Stimulated activated CD8-positive, alpha-beta memory T cell treated with anti-CD3 and anti-CD28 coated beads, Interleukin-7, amount 100 ng/mL, for 4 hours (primary cell): ENCODE results near the gene ZNF175.

Experiments used
- DNase-seq, 2 donors: peaks; one replicate each; pipeline ENCODE4 v3.0.0-alpha.2; 2020; ENCODE audit warnings: low read depth in 2 of 2

The ZNF175 gene

DNA sequence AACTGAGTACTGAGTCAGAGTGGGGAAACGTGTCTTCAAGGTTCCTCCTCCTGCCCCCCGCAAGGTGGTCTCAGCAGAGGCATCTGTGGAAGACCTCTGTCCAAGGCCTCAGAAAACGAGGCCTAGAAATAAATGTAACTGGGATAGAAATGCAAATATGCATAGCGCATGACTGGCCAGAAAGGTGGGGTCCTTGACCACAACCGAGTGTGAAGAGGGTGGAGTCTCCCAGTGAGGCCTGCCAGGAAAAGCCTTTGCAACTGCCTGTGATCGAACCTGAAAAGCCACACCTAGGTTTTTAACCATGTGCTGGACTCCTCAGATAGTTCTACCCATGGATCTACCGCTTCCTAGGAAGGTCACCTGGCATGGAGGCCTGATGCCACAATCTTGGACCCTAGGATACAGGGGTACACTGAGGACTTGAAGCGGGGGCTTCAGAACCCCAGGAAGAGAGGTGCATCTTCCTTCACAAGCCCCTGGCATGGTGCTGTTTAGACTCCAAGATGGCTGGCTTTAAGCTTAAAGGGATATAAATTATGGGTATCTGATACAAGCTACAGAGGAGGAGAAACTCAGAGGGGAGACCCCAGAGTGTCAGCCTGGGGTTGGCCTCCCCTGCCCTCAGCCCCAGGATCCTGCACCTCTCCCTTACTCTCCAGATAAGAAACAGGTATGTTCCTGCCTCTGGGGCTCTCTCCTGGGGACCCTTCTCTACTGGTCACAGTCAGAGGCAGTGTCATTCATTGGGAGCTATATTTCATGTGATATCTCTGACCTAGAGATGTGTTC, 21.4 kb upstream of the ZNF175 start:
- DNase-seq = no peak

- no peak for DNase-seq
Observed at GRCh38 chr19:51550848-51551672, 20.0 kb upstream of the ZNF175 start.

DNA sequence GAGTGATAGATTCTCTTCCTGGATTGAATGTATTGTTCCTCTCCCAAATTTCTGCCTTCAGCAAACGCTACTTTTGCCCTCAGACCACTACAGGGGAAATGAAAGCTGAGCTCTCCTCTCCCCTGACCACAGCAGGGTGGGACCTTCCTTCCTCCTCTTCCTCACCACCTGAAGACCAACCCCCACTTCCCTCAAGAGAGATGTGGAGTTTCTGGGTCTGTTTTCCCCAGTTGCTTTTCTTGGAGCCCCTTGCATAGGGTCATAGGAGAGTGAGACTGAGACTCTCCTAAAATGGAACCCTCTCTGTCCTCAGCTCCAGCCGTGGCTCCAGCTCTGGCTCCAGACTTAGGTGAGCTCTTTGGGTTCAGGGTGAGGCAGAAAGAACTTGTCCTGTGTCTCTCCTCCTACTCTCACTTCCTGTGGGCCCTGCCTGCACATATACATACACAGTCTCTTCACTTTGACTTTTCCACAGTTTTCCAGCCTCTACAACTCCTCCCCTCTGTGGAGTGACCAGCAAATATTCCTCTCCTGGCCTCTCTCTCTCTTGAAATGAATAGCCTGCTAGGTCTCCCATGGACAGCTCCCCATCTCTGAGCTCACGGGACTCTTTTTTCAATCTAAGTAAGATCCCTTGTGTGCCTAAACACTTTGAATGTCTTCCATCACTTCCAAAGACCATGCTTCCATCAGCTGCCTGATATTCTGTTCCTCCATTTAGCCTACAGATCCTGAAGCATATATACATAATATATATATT, 19.2 kb upstream of the ZNF175 start:
- DNase-seq = no peak

GRCh38 chr19:51552608-51552995, 18.5 kb upstream of the ZNF175 start:
- no peak for DNase-seq

- no peak for DNase-seq
Observed at GRCh38 chr19:51552996-51553725, 17.9 kb upstream of the ZNF175 start.

DNA sequence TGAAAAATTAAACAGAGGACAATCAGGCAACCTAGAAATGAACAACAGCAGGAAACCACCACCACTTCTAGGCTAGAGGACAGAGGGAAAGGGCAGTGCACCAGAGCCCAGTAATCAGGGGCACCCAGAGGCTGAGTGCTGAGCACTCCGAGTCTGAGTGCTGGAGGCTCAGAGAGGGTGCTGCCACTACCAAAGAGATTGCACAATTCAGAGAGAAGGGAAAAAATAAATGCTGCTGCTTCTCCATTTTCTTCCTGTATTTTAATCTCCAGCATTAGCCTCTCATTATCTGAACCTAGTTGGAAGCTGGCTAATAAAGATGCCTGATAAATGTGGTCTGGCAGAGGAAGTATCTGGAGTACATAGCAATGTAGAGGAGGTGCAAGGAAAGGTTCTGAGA, 11.8 kb upstream of the ZNF175 start:
- DNase-seq = no peak

DNA sequence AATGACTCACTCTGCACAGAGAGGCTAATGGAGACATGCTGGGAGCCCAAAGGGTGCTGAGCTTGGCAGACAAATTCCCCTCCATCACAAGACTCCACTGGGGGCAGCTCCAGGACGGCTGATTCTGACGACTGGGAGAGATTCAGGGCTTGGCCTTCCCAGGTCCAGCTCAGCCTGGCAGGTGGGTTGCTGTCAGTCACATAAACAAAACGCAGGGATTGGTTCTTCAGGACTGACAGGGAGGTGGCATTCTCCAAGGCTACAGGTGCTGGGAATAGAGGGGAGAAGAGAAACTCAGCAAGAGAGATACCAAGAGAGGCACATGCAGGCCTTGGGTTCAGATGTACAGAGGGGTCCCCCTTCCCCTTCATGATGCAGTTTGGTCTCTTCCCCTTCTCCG, 10.7 kb upstream of the ZNF175 start:
- no peak for DNase-seq

- no peak for DNase-seq
Observed at GRCh38 chr19:51564791-51565190, 6.3 kb upstream of the ZNF175 start.

DNA sequence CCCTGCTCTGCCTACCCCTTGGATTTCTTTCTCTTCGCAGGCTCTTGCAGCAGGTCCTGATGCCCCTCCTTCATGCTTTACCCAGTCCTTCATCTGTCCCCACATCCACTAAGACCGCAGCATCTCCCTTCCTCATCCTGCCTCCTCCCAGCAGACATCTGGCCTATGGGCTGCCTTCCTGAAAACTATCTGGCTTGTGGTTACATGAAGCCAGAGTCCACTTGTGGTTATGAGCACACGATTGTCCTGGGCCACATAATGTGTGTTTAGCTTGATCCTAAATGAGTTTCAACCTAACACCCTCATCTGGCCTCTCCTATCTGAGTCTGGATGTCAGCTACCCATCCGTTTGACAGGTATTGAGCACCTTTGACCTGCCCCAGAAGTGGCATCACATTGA, 5.5 kb upstream of the ZNF175 start:
- DNase-seq = no peak

DNA sequence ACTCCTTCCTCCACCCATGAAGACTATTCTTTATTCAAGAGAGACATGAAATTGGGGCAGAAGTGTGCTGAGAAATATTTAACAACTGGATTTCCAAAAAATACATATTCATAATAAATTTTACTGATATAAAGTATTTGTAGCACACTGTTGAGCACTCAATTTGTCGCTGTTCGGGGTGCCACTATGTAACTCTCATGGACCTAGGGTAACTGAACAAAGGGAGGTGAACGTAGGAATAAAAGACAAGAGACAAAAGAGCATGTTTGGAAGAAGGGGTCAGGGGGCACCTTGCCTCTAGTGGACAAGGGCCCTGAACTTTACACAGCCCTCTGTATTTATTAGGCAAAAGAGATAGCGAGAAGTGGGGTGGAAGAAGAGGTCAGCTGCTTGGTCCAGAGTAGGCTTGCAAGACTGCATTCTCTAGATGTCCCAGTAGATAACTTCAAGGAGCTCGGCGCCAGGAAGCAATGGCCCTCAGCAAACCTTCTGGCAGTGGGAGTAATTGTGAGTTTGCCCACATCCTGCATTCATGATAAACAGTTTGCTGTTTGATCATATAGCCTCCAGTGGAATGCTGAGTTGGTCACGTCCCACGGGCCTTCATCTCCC, 4.5 kb upstream of the ZNF175 start:
- DNase-seq = no peak

GRCh38 chr19:51567583-51567982, 3.5 kb upstream of the ZNF175 start:
- no peak for DNase-seq

GRCh38 chr19:51568456-51568855, 2.6 kb upstream of the ZNF175 start:
- DNase-seq = no peak

GRCh38 chr19:51571599-51571998, 516 bp downstream of the ZNF175 start:
- DNase-seq = no peak

DNA sequence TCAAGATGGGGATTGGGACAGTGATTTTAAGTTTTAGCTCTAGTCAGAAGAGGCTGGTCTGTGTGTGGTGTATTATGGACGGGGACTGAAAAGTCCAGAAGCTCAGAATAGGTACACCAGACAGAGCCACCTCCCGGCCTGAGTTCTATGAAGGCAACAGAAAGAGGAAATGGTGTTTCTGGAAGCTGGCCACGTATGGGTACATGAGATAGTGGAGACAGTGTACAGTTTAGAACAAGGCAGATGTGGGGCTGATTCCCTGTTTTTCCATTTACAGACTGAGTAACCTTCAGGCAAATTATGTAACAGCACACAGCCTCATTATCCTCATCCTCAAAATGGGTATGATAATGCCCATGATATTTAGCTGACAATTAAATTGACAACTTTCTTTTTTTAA, 1.3 kb downstream of the ZNF175 start:
- DNase-seq = no peak

GRCh38 chr19:51572908-51573307, 1.8 kb downstream of the ZNF175 start:
- no peak for DNase-seq

GRCh38 chr19:51573331-51573730, 2.2 kb downstream of the ZNF175 start:
- DNase-seq = no peak

GRCh38 chr19:51576850-51577249, 5.8 kb downstream of the ZNF175 start:
- DNase-seq = no peak

DNA sequence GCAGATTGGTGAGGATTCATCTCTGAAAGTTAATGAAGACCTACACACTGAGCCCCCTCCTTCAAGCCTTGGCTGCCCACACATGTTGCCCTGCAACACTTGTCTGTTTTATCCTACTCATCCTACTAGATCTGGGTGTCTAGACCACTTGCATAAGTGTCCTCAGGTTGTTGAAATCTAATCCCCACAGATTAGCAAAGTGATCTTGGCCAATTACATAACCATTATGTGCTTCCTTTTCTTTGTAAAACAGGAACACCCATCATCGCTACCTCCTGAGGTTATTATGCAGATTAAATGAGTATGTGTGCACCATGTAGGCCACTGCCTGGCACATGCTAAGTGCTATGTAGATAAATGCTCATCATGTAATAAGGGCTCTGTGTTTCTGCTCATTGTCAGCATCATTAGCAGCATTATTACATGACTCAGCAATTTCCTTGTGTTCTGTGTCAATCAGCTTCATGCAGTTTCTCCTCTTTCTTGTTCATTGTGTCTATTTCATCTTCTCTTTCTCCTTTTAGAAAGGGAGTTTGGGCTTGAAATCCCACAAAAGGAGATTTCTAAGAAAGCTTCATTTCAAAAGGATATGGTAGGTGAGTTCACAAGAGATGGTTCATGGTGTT, 15.1 kb downstream of the ZNF175 start:
- DNase-seq = no peak

DNA sequence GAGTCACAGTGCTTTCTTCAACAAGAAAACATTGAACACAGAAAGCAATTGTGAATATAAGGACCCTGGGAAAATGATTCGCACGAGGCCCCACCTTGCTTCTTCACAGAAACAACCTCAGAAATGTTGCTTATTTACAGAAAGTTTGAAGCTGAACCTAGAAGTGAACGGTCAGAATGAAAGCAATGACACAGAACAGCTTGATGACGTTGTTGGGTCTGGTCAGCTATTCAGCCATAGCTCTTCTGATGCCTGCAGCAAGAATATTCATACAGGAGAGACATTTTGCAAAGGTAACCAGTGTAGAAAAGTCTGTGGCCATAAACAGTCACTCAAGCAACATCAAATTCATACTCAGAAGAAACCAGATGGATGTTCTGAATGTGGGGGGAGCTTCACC, 15.7 kb downstream of the ZNF175 start:
- DNase-seq = no peak

- no peak for DNase-seq
Observed at GRCh38 chr19:51587264-51588191, 16.4 kb downstream of the ZNF175 start.
